KBM-7 (cell line): ENCODE results near the gene PIK3C2B.
A peak's percentile ranks its signal among the peaks of the same experiment; 100 is the strongest.

ENCODE experiments used
- DNase-seq: peaks from one replicate; pipeline ENCODE4 v3.0.0-alpha.2; 2015
- in situ Hi-C: fragments of 300-500 bp; cut with MboI; formaldehyde crosslinking; loops from 2 replicates; pipeline ENCODE4 v1.14.3; 2020; ENCODE audit warnings: low sequenced_read_pairs, low pct_unique_long_range_greater_than_20kb, mixed read lengths

Gene PIK3C2B

DNA sequence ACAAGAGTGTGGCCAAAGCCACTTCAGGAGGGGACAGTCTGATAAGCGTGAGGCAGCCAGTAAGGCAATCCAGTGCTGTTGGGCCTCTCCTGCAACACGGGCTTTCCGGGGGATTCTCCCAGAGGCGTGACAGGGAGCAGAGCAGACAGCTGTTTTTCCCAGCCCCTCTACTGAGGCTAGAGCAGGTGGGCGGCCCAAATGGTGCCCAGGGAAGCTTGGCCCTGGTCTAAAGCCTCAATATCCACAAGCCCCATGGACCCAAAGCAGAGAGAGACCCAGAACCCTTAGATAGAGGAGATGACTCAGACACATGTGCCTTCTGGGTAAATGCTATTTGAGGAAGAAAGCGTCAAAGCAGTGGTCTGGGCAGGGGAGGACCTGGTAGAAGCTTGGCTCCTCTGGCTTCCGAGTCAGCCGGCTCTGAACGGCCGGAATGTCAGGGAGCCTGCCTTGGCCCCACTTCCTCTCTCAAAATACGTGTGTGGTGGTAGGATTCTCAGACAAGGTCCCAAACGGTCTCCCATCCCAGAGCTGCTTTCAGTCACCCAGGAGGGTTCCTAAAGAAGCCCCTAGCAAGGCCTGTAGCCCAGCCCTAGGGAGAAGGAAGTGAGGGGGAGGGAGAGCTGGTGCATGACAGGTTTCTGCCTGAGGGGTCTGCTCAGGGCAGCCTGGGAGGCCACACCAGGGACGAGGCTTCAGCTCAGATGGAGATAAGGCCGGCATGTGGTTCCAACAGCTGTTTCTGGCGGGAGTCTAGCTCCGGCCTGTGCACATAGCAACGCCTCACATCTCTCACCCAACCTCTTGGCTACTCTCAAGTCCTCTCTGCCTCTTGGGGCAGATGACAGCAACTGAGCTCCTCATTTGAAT lies 28.8 kb downstream of the PIK3C2B start:
- in situ Hi-C loops, result no loop called here
- peak; percentile 87 for DNase-seq

DNA sequence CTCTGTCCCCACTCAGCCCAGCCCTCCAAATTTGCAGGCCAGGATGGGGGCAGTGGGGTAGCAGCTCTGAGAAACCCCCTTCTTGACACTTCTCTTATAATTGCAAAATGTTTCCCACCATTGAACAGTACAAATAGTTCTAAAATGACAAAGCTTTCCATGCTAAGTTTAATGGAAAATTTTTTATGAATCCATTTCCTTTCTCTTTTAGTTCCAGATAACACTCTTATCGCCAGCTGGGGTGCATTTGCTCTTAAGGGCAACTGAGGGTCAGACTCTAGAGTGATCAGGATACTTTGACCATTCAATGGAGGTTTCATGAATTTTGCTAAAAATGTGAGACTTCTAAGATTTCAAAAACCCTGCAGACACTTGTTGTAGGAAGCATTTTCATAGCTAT lies 29.9 kb downstream of the PIK3C2B start:
- in situ Hi-C loops, result no loop called here

DNA sequence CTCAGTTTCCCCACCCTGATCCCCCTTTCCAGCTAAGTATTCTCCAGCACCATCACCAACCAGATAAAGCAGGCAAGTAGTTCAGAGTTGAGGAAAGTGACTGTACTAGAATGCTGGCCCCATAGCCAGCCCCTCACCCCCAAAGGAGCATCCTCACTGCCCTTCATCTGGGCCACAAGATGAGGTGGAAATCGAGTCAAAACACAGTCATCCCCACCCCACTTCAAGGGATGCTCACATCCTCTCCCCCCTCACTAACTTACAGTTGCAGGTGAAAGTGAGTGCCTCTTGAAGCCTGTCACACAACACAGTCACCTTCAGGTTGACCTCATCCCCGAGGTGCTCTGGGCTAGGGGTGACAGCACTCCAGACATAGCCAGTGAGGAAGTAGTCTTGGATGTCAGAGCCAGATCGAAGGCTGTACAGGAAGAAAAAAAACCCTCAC lies 30.4 kb downstream of the PIK3C2B start:
- DNase-seq, result no peak
- in situ Hi-C loops, result no loop called here

More for the DNA sequence above, 29.9 kb downstream of the PIK3C2B start:
- no peak for DNase-seq

DNA sequence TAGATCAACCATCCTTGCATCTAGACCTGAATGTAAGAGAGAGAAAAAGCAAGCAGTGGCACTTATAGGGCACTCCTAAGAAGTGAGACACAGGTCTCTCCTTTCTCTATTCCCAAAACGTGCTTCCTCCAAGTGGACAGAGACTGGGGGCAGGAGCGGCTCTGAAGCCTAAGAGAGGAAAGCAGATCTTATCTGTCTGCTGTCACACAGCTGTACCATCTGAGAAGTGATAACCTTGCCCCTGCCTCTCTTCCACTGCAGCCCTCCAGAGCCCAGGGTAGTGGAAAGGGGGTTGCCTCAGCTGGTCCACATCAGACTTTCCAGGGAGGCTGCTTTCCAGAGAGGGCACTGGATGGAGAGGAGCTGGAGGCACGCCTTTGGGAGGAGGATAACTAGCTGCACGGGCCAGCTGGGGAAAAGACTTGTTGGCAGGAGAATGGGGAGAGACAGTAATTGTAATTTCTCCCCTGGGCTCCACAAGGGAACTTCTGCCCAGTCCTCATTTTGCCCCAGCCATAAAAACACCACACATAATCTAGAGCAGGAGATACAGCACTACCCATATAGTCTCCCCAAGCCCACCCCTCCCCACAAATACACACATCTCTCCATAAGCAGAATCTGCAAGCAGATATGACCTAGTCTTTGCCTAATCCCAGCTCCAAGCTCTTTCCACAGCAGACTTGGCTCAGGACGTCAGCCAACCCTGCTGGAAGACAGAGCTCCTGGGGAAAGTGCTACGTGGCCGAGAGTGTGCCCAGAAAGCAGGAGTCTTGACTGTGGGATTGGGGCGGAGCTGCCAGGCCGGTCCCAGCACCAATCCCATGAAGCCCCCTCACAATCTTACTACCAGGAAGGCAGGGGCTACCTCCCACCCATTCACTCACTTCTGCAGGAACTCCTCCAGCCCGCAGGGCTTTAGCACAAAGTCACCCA lies 31.2 kb downstream of the PIK3C2B start:
- DNase-seq, result peak; percentile 15
- in situ Hi-C loops, result no loop called here

GRCh38 chr1:204462229-204462561 lies 32.4 kb downstream of the PIK3C2B start:
- in situ Hi-C loops, result no loop called here
- DNase-seq, result no peak

- in situ Hi-C loops, result no loop called here
- DNase-seq, result peak; percentile 98
Observed at GRCh38 chr1:204461331-204462228, 33.0 kb downstream of the PIK3C2B start.

- no peak for DNase-seq
- in situ Hi-C loops, result no loop called here
Observed at GRCh38 chr1:204460346-204460745, 34.3 kb downstream of the PIK3C2B start.

GRCh38 chr1:204459706-204460105 lies 34.9 kb downstream of the PIK3C2B start:
- in situ Hi-C loops, result no loop called here
- DNase-seq, result peak; percentile 26

GRCh38 chr1:204457666-204458065 lies 36.9 kb downstream of the PIK3C2B start:
- in situ Hi-C loops, result no loop called here
- DNase-seq, result no peak

- no peak for DNase-seq
- in situ Hi-C loops, result no loop called here
Observed at GRCh38 chr1:204456826-204457442, 37.7 kb downstream of the PIK3C2B start.

GRCh38 chr1:204455831-204456145 lies 38.8 kb downstream of the PIK3C2B start:
- no peak for DNase-seq
- in situ Hi-C loops, result no loop called here

DNA sequence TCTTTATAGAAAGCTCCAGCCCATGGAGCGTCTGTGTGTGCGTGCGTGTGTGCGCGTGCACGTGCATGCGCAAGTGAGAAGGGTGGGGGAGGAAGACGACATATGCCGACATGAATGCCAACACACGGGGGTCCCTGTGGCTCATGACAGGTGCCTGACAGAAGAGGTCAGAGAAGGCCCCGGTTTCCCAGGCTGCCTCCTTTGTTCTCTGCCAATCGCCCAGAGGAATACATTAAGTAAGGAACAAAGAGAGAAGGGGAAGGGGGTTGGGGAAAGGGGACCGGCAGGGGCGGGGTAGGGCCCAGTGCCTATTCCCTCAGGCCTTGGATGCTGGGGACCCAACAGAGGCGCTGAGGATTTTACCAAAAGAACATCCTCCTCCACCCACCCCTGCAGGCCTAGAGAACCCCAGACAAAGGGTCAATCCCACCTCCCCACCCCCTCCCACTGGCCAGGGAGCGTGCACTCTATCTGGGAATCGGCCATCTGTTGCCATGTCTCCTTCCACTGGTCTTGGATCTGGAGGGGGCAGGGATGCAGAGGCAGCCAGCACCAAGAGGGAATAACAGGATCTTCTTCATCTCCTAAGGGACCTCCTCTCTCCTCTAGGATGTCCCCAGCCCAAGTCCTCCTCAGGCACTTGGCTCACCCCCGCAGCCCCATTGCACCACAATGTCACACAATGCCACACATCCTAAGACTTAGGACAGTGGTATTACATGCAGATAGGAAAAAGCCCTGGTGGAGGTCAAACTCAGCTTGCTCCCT lies 39.4 kb downstream of the PIK3C2B start:
- in situ Hi-C loops, result no loop called here
- DNase-seq, result no peak

- in situ Hi-C loops, result no loop called here
- DNase-seq, result no peak
Observed at GRCh38 chr1:204454476-204454875, 40.1 kb downstream of the PIK3C2B start.

DNA sequence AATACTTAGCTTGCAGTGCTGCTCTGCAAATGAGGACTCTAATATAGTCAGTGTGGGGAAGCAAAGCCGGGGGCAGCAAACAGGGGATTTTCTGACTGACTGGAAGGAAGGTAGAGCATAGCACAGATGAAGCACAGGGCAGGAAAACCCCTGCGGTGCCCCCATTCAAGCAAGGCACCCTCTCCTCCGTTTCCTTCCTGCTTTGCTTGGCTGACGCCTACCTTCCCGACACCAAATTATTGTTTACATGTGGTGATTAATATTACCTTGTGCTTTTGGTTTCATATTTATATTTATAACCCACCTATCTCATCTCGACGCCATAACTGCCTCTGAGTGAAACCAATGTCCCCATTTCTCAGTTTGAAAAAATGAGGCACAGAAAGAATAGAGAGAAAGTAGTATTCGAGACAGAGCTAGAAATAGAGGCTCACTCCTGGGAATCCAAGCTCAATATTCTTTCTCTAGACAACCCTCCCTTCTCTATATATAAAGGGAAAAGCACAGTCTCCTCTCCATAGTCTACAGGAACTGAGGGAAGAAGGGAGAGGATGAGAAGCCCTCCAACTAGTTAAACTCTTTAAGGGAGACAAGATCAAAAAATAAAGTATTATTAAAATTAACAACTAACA lies 41.3 kb downstream of the PIK3C2B start:
- in situ Hi-C loops, result no loop called here
- DNase-seq, result peak; percentile 9

DNA sequence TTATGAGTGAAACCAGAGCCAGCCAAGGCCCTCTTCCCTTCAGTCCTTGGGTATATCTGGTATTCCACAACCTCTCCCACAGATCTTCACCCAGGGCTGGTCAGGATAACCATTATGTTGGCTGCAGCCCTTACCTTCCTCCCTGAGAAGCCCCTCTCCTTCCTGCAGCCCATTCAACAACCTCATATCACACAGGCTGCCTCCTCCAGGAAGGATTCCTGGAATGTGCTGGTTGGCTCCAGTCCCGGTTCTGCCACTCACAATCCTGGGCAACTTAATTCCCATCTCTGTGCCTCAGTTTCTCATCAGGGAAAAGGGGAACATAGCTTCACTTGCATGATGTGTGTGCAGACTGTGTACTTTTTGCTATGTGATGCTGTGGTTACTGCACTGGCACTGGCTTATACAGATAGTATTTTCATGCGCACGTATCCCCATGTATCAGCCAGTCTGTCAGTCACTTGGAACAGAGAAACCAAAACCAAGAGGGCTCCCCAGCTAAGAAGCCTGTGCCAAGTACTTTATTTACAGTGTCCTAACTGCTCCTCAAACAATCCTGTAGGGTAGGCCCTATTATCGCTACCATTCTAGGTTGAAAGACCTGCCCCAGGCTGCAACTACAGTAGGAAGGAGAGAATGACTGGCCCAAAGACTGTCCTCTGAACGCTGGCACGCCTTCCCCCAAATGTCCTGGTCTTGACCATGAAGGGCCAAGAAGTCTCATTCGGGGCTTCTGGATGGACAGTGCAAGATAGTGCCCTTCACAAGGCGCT lies 43.1 kb downstream of the PIK3C2B start:
- in situ Hi-C loops, result no loop called here

GRCh38 chr1:204450461-204451257 lies 43.9 kb downstream of the PIK3C2B start:
- in situ Hi-C loops, result no loop called here
- no peak for DNase-seq

More for the DNA sequence above, 43.1 kb downstream of the PIK3C2B start:
- no peak for DNase-seq
